Activated naive CD4-positive, alpha-beta T cell treated with anti-CD3 and anti-CD28 coated beads for 36 hours (primary cell): ENCODE results near the gene KIAA0319L. TPM values are rescaled to one million over a fixed set of nuclear protein-coding genes. Genes with fewer than 3 reads are reported as not detected.
A peak's percentile ranks its signal among the peaks of the same experiment; 100 is the strongest.

Experiments
- CTCF ChIA-PET: fragments of 350-600 bp; sonication (Branson Sonifier 250); formaldehyde crosslinking; loops from one replicate; lab custom pipeline; 2021; ENCODE audit warnings: antibody characterized with exemption; lab: Charles Lee
- DNase-seq: peaks from one replicate; pipeline ENCODE4 v3.0.0-alpha.2; 2020
- H3K27ac Mint-ChIP-seq: one replicate; pipeline ENCODE4 v1.8.0; 2021; ENCODE audit warnings: mild to moderate bottlenecking, mixed read lengths
- H3K27me3 Mint-ChIP-seq: one replicate; pipeline ENCODE4 v1.8.0; 2021; ENCODE audit warnings: low read depth, mixed read lengths
- H3K36me3 Mint-ChIP-seq: one replicate; pipeline ENCODE4 v1.8.0; 2021; ENCODE audit warnings: low read depth, mixed read lengths
- H3K4me1 Mint-ChIP-seq: one replicate; pipeline ENCODE4 v1.8.0; 2021; ENCODE audit warnings: low read depth, mixed read lengths
- H3K4me3 Mint-ChIP-seq: one replicate; pipeline ENCODE4 v1.8.0; 2021; ENCODE audit warnings: mild to moderate bottlenecking, moderate library complexity, mixed read lengths
- H3K9me3 Mint-ChIP-seq: one replicate; pipeline ENCODE4 v1.8.0; 2021; ENCODE audit warnings: mixed read lengths
- intact Hi-C: fragments of 100-400 bp; cut with micrococcal nuclease; formaldehyde crosslinking; loops from one replicate; pipeline ENCODE4 v1.15.1; 2023
- total RNA-seq, 2 experiments: library from RNA; stranded (reverse); gene quantifications; one replicate each; pipeline ENCODE4 v1.2.3, GENCODE V29; 2021

Gene KIAA0319L
- total RNA-seq, 2 experiments from 2014 or later, result 22.6 to 24.2 TPM

GRCh38 chr1:35433714-35434113, 123.5 kb downstream of the KIAA0319L start:
- H3K36me3 Mint-ChIP-seq, result peaks cover 13% of the 10 kb centered on the region
- H3K4me1 Mint-ChIP-seq, result peaks cover 7% of the 10 kb centered on the region
- CTCF ChIA-PET, result interaction anchor here (0.7 kb wide), 1 partner anchor 298 kb away, joined by 9 read pairs; no protein-coding TSS in a partner anchor
- no peaks in the 10 kb centered on the region for H3K27me3 Mint-ChIP-seq
- intact Hi-C loops, result no loop called here
- no peak overlapping the region for H3K27ac Mint-ChIP-seq
- no peaks in the 10 kb centered on the region for H3K9me3 Mint-ChIP-seq
- no peak overlapping the region for H3K4me3 Mint-ChIP-seq
- DNase-seq, result no peak

- CTCF ChIA-PET, result interaction anchor here (0.7 to 2.1 kb wide), 4 partner anchors 13 to 294 kb away, joined by 3 to 11 read pairs (median 3); no protein-coding TSS in a partner anchor
- H3K36me3 Mint-ChIP-seq, result peaks cover 13% of the 10 kb centered on the region
- no peaks in the 10 kb centered on the region for H3K27me3 Mint-ChIP-seq
- H3K4me1 Mint-ChIP-seq, result peaks cover 7% of the 10 kb centered on the region
- intact Hi-C loops, result no loop called here
- no peak overlapping the region for H3K27ac Mint-ChIP-seq
- H3K9me3 Mint-ChIP-seq, result no peaks in the 10 kb centered on the region
- no peak overlapping the region for H3K4me3 Mint-ChIP-seq
- DNase-seq, result no peak
Observed at GRCh38 chr1:35432231-35432630, 125.0 kb downstream of the KIAA0319L start.

DNA sequence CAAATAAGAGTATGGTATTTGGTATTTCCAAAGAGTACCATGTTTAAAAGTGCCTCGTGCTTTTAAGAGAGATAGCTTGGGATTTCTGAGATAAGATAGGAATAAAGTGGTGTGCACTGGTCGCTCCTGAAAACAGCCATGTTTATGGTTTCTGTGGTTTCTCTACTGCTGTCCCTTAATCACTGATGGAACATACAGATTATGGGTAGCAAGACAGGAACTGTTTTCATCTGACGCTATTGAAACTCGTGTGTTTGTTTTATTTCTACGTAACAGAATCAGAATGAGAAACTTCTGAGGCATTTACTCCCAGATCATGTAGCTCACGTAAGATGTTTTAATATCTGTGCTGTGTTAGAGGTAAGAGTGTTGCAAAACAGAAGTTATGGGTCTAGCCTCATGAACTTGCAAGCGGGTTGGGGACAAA, 126.0 kb downstream of the KIAA0319L start:
- intact Hi-C loops, result no loop called here
- CTCF ChIA-PET, result interaction anchor here (1.0 to 2.1 kb wide), 3 partner anchors 16 to 534 kb away, joined by 3 to 11 read pairs (median 3); no protein-coding TSS in a partner anchor
- H3K4me1 Mint-ChIP-seq, result peaks cover 7% of the 10 kb centered on the region
- H3K9me3 Mint-ChIP-seq, result no peaks in the 10 kb centered on the region
- peaks cover 12% of the 10 kb centered on the region for H3K36me3 Mint-ChIP-seq
- no peaks in the 10 kb centered on the region for H3K27me3 Mint-ChIP-seq
- no peak overlapping the region for H3K4me3 Mint-ChIP-seq
- H3K27ac Mint-ChIP-seq, result peak overlapping the region; percentile 37
- DNase-seq, result no peak

DNA sequence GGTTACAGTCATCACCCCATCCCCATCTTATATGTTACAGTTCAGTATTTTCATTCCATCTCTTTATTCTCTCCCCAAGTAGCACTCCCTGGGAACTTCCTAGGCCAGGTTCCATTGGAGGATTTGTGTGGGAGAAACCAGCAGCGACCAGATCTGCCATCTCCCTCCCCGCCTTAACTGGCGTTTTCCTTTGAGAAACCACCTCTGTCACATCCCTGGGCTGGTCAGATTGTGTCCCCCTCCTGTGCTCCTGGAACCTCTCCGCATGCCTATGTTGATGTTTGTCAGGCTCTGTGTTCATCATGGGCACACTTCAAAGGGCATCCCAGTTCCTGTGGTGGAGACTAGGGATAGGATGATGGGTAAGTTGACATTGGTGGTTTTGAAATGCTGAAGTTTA, 126.4 kb downstream of the KIAA0319L start:
- Mint-ChIP-seq H3K27me3 (no peaks in the 10 kb centered on the region), H3K4me1 (peaks cover 7% of the 10 kb centered on the region), H3K9me3 (no peaks in the 10 kb centered on the region), H3K27ac (no peak overlapping the region), H3K36me3 (peaks cover 12% of the 10 kb centered on the region), H3K4me3 (no peak overlapping the region)
- intact Hi-C loops, result no loop called here
- no peak for DNase-seq
- CTCF ChIA-PET, result interaction anchor here (1.0 to 2.1 kb wide), 2 partner anchors 21 to 534 kb away, joined by 3 to 11 read pairs; no protein-coding TSS in a partner anchor

GRCh38 chr1:35428360-35428759, 128.8 kb downstream of the KIAA0319L start:
- H3K27ac Mint-ChIP-seq, result no peak overlapping the region
- intact Hi-C loops, result no loop called here
- CTCF ChIA-PET, result no interaction called here

DNA sequence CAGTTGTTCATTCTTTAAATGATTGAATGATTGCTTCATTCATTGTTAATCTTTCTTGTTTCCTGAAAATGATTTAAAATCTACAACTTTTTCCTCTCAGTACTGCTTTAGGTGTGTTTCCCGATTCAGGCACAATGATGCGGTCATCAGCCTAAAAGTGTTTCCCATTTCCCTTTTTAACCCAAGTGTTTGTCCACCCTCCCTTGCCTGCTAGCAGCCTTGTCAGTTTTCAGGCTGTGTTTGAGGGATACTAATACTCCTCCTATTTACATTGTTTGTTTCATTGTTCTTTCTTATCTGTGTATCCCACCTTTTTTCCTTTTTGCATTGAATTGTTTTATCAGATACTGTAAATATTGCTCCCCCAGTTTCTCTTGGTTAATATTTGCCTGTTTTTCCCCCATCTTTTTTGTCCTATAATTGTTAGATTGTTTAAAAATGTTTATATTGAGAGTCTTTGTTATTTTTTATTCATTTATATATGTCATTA, 131.1 kb downstream of the KIAA0319L start:
- CTCF ChIA-PET, result no interaction called here
- intact Hi-C loops, result no loop called here
- H3K27me3 Mint-ChIP-seq, result no peaks in the 10 kb centered on the region
- H3K4me1 Mint-ChIP-seq, result peaks cover 3% of the 10 kb centered on the region
- H3K36me3 Mint-ChIP-seq, result peaks cover 6% of the 10 kb centered on the region
- H3K4me3 Mint-ChIP-seq, result no peak overlapping the region
- no peaks in the 10 kb centered on the region for H3K9me3 Mint-ChIP-seq
- DNase-seq, result no peak
- no peak overlapping the region for H3K27ac Mint-ChIP-seq

More at GRCh38 chr1:35428360-35428759, 128.8 kb downstream of the KIAA0319L start:
- no peak overlapping the region for H3K4me3 Mint-ChIP-seq
- H3K9me3 Mint-ChIP-seq, result no peaks in the 10 kb centered on the region
- no peaks in the 10 kb centered on the region for H3K27me3 Mint-ChIP-seq
- DNase-seq, result no peak
- peaks cover 12% of the 10 kb centered on the region for H3K36me3 Mint-ChIP-seq
- peaks cover 7% of the 10 kb centered on the region for H3K4me1 Mint-ChIP-seq

DNA sequence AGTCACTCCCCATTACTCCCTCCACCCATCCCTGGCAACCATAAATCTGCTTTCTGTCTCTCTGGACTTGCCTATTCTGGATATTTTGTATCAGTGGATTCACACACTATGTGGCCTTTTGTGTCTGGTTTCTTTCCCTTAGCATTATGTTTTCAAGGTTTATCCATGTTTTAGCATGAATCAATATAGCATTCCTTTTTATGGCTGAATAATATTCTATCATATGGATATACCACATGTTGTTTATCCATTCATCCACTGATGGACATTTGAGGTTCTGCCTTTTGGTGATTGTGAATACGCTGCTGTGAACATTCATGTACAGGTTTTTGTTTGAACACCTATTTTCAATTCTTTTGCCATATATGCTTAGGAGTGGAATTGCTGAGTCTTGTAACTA, 148.3 kb downstream of the KIAA0319L start:
- CTCF ChIA-PET, result no interaction called here
- H3K27ac Mint-ChIP-seq, result no peak overlapping the region

GRCh38 chr1:35407743-35408142, 149.5 kb downstream of the KIAA0319L start:
- CTCF ChIA-PET, result interaction anchor here (0.6 to 0.7 kb wide), 2 partner anchors 39 to 192 kb away, joined by 3 to 5 read pairs; no protein-coding TSS in a partner anchor
- Mint-ChIP-seq H3K27ac (no peak overlapping the region), H3K36me3 (peaks cover 30% of the 10 kb centered on the region), H3K27me3 (no peaks in the 10 kb centered on the region), H3K9me3 (no peaks in the 10 kb centered on the region), H3K4me1 (no peaks in the 10 kb centered on the region), H3K4me3 (no peak overlapping the region)
- intact Hi-C loops, result no loop called here
- DNase-seq, result no peak

More for the DNA sequence above, 148.3 kb downstream of the KIAA0319L start:
- Mint-ChIP-seq H3K4me1 (no peaks in the 10 kb centered on the region), H3K9me3 (no peaks in the 10 kb centered on the region), H3K4me3 (no peak overlapping the region), H3K36me3 (peaks cover 30% of the 10 kb centered on the region), H3K27me3 (no peaks in the 10 kb centered on the region)
- intact Hi-C loops, result no loop called here
- no peak for DNase-seq

- Mint-ChIP-seq H3K27ac (no peak overlapping the region), H3K9me3 (no peaks in the 10 kb centered on the region), H3K36me3 (peaks cover 33% of the 10 kb centered on the region), H3K27me3 (no peaks in the 10 kb centered on the region), H3K4me1 (no peaks in the 10 kb centered on the region), H3K4me3 (no peak overlapping the region)
- CTCF ChIA-PET, result no interaction called here
- DNase-seq, result no peak
- intact Hi-C loops, result no loop called here
Observed at GRCh38 chr1:35406103-35406502, 151.1 kb downstream of the KIAA0319L start.

- intact Hi-C loops, result no loop called here
- CTCF ChIA-PET, result no interaction called here
- Mint-ChIP-seq H3K27me3 (no peaks in the 10 kb centered on the region), H3K9me3 (no peaks in the 10 kb centered on the region), H3K27ac (no peak overlapping the region), H3K4me3 (no peak overlapping the region), H3K4me1 (peaks cover 2% of the 10 kb centered on the region), H3K36me3 (peaks cover 30% of the 10 kb centered on the region)
- no peak for DNase-seq
Observed at GRCh38 chr1:35401049-35401448, 156.2 kb downstream of the KIAA0319L start.

DNA sequence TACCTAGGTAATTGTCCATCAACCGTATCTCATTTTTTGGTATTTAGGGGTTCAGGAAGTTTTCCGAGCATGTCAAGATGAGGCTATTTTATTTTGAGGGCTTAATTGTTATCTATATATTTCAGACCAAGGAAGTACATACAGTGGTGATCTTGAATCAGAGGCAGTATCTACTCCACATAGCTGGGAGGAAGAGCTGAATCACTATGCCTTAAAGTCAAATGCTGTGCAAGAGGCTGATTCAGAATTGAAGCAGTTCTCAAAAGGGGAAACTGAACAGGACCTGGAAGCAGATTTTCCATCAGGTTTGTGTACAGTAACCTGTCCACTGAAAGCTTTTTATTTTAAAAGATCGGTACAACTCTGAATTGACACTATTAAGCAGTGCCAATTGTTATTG, 158.5 kb downstream of the KIAA0319L start:
- peaks cover 34% of the 10 kb centered on the region for H3K36me3 Mint-ChIP-seq
- no peak overlapping the region for H3K4me3 Mint-ChIP-seq

DNA sequence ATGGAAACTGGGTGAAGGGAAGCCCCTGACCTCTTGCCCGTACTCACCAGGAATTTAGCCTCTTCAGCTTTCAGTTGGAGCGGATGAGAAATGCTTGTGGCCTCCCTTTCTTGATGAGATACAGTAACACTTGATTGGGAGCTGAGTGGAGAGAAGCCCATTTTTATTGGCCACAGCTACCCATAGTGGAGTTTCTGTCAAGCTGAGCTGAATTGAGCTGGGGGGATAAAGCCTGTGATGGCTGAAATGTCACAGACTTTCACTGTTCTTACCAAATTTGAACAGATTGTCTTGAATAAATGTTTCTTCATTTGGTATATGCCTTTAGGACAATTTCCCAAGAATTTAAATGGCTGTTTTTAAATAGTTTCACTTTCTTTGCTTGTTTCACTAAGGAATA, 162.8 kb downstream of the KIAA0319L start:
- H3K36me3 Mint-ChIP-seq, result peaks cover 29% of the 10 kb centered on the region
- no peaks in the 10 kb centered on the region for H3K27me3 Mint-ChIP-seq
- intact Hi-C loops, result no loop called here
- no peaks in the 10 kb centered on the region for H3K9me3 Mint-ChIP-seq
- H3K4me3 Mint-ChIP-seq, result no peak overlapping the region
- H3K4me1 Mint-ChIP-seq, result peaks cover 2% of the 10 kb centered on the region
- no peak overlapping the region for H3K27ac Mint-ChIP-seq
- CTCF ChIA-PET, result no interaction called here
- DNase-seq, result no peak

More for the DNA sequence above, 158.5 kb downstream of the KIAA0319L start:
- Mint-ChIP-seq H3K27me3 (no peaks in the 10 kb centered on the region), H3K9me3 (no peaks in the 10 kb centered on the region), H3K4me1 (peaks cover 2% of the 10 kb centered on the region), H3K27ac (no peak overlapping the region)
- CTCF ChIA-PET, result interaction anchor here (0.5 to 1.2 kb wide), 4 partner anchors 49 to 405 kb away, joined by 3 read pairs; no protein-coding TSS in a partner anchor
- intact Hi-C loops, result no loop called here
- DNase-seq, result no peak
